ENCODE measurements around the gene SORBS2. TPM values are rescaled to one million over a fixed set of nuclear protein-coding genes. Genes with fewer than 3 reads are reported as not detected.

SORBS2 gene
- total and polyA plus RNA-seq, 2 donors (not counting 3 experiments of a cell fraction or from before 2014, with no cell fraction given) = 69.8 to 82.5 TPM

DNA sequence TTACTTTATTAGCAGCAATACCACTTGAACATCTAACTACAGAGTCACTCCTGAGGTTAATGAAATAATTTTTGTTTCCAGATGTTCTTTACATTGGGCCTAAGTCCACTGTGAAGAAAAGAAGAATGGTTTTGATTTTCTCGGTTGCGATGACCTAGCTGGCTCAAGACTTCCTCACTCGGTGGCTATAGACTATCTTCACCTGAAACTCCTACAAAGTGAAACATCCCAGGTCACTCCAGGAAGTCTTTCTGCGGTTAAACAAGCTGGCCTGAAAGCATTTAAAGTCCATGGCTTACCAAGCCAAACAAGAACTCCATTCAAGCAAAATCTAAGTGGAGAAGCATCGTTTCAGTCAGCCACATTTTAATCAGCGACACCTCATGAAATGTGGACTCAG lies 13.7 kb upstream of the SORBS2 start:
- Histone ChIP-seq H3K36me3 (ENCODE audit: control insufficient read depth in 2 of 2, extremely low read depth in 1 of 2, insufficient read depth in 2 of 2, low read length in 2 of 2) (no peaks in the 10 kb centered on the region), H3K27me3 (ENCODE audit: control insufficient read depth in 2 of 2, insufficient read depth in 2 of 2, low read length in 2 of 2) (no peaks in the 10 kb centered on the region), H3K9me1 (replicated peaks; ENCODE audit: control insufficient read depth, extremely low read depth, insufficient read depth, low read length) (no peaks in the 10 kb centered on the region), H3K9me3 (replicated peaks; ENCODE audit: control insufficient read depth, insufficient read depth, low read length) (no peaks in the 10 kb centered on the region), H3K79me2 (ENCODE audit: control insufficient read depth, insufficient read depth, low read length) (no peaks in the 10 kb centered on the region), H4K20me1 (replicated peaks; ENCODE audit: control insufficient read depth, extremely low read depth, insufficient read depth, low read length) (no peaks in the 10 kb centered on the region), H3K4me2 (ENCODE audit: insufficient read depth, low read length) (no peak overlapping the region), H3K4me3 (replicated peaks in 1 of 3; ENCODE audit: insufficient read depth in 1 of 3, low read depth in 1 of 3, low read length in 3 of 3) (no peak overlapping the region), H2AFZ (ENCODE audit: low read depth, low read length) (no peak overlapping the region), H3K27ac (ENCODE audit: insufficient read depth, low read depth, low read length) (no peak overlapping the region), H3K4me1 (ENCODE audit: control insufficient read depth, extremely low read depth, insufficient read depth, low read length) (peaks cover 9% of the 10 kb centered on the region), H3K9ac (replicated peaks; ENCODE audit: extremely low read depth, insufficient read depth, low read length) (no peak overlapping the region)
- ChIA-PET CTCF (interaction anchor here (2.2 kb wide), 1 partner anchor 212 kb away, joined by 6 read pairs; no protein-coding TSS in a partner anchor), POLR2A (no interaction called here)
- FAIRE-seq = no peak
- DNase-seq (ENCODE audit: low read depth, low spot score) = no peak
- TF ChIP-seq, protein P1, sequence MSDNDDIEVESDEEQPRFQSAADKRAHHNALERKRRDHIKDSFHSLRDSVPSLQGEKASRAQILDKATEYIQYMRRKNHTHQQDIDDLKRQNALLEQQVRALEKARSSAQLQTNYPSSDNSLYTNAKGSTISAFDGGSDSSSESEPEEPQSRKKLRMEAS (IDR thresholded peaks at IDR 0.05; ENCODE audit: insufficient read depth, insufficient read length) = no peak
- no peak for TF ChIP-seq EZH2 (IDR thresholded peaks at IDR 0.05; ENCODE audit: borderline replicate concordance, low read depth, low read length, severe bottlenecking)
- TF ChIP-seq, protein P2, sequence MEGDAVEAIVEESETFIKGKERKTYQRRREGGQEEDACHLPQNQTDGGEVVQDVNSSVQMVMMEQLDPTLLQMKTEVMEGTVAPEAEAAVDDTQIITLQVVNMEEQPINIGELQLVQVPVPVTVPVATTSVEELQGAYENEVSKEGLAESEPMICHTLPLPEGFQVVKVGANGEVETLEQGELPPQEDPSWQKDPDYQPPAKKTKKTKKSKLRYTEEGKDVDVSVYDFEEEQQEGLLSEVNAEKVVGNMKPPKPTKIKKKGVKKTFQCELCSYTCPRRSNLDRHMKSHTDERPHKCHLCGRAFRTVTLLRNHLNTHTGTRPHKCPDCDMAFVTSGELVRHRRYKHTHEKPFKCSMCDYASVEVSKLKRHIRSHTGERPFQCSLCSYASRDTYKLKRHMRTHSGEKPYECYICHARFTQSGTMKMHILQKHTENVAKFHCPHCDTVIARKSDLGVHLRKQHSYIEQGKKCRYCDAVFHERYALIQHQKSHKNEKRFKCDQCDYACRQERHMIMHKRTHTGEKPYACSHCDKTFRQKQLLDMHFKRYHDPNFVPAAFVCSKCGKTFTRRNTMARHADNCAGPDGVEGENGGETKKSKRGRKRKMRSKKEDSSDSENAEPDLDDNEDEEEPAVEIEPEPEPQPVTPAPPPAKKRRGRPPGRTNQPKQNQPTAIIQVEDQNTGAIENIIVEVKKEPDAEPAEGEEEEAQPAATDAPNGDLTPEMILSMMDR (IDR thresholded peaks at IDR 0.05; ENCODE audit: extremely low read depth in 1 of 2, insufficient read depth in 1 of 2, low read depth in 1 of 2, low read length in 2 of 2) = no peak
- TF ChIP-seq POLR2AphosphoS5 (IDR thresholded peaks at IDR 0.05; ENCODE audit: insufficient read depth, low read depth, low read length) = no peak
- no peak for TF ChIP-seq MYC (IDR thresholded peaks at IDR 0.05; ENCODE audit: low read depth, low read length)
- no peak for TF ChIP-seq FOS (IDR thresholded peaks at IDR 0.05; ENCODE audit: borderline replicate concordance, insufficient read depth, low read length)
- no peak for TF ChIP-seq POLR2A (IDR thresholded peaks at IDR 0.05; ENCODE audit: low read depth, low read length)
- TF ChIP-seq GATA2 (IDR thresholded peaks at IDR 0.05; ENCODE audit: insufficient read depth, insufficient read length, low read depth, low read length) = no peak
- no peak for TF ChIP-seq JUN (IDR thresholded peaks at IDR 0.05; ENCODE audit: borderline replicate concordance, insufficient read depth, insufficient read length, low read depth)
- dilution Hi-C loops (cut with MboI; ENCODE audit: extremely low pct_ligation_motif_present, low sequenced_read_pairs) (no loop called here), intact Hi-C loops (cut with micrococcal nuclease) (no loop called here)
- no TSS peak for BruUV-seq (replicated peaks)

Data from endothelial cell of umbilical vein (primary cell).